WTC11 (cell line): ENCODE measurements around the gene FANCI. TPM values are rescaled to one million over a fixed set of nuclear protein-coding genes. Genes with fewer than 3 reads are reported as not detected.

Experiments used
- ATAC-seq: fragments of 200-7000 bp; cut with Tn5 transposase; 2 replicates; pipeline ENCODE4 v1.10.0; 2021; ENCODE audit warnings: mild to moderate bottlenecking, moderate library complexity
- CTCF ChIA-PET: fragments of 300-600 bp; sonication (Branson Sonifier 250); formaldehyde crosslinking; loops from one replicate; lab custom pipeline; 2021; ENCODE audit warnings: antibody characterized with exemption; lab: Charles Lee
- POLR2A ChIA-PET: fragments of 350-600 bp; sonication (Branson Sonifier 250); formaldehyde crosslinking; loops from one replicate; lab custom pipeline; 2021; ENCODE audit warnings: antibody characterized with exemption; lab: Charles Lee
- DNase-seq: peaks from one replicate; pipeline ENCODE4 v3.0.0; 2021; ENCODE audit warnings: low spot score
- H3K27ac Mint-ChIP-seq: 2 replicates; pipeline ENCODE4 v1.8.0; 2021; ENCODE audit warnings: mixed read lengths
- H3K27me3 Mint-ChIP-seq: 2 replicates; pipeline ENCODE4 v1.8.0; 2021; ENCODE audit warnings: low read depth, mild to moderate bottlenecking, moderate library complexity, mixed read lengths
- H3K36me3 Mint-ChIP-seq: 2 replicates; pipeline ENCODE4 v1.8.0; 2021; ENCODE audit warnings: mixed read lengths
- H3K4me1 Mint-ChIP-seq: 2 replicates; pipeline ENCODE4 v1.8.0; 2022; ENCODE audit warnings: mixed read lengths
- H3K4me3 Mint-ChIP-seq: 2 replicates; pipeline ENCODE4 v1.8.0; 2021; ENCODE audit warnings: mild to moderate bottlenecking, moderate library complexity, mixed read lengths
- H3K9me3 Mint-ChIP-seq: 2 replicates; pipeline ENCODE4 v1.8.0; 2021; ENCODE audit warnings: mixed read lengths
- CREB1 ChIP-seq: sonication (generic); formaldehyde crosslinking; IDR thresholded peaks from 2 replicates; pipeline ENCODE4 v1.8.0; 2023; ENCODE audit warnings: mild to moderate bottlenecking, missing genetic modification reagents
- EMX1 ChIP-seq: fragments of 250-450 bp; sonication (Bioruptor Pico); IDR thresholded peaks from 2 replicates; pipeline ENCODE4 v1.8.0; 2021; ENCODE audit warnings: mild to moderate bottlenecking
- ETV6 ChIP-seq: sonication (generic); formaldehyde crosslinking; IDR thresholded peaks from 2 replicates; pipeline ENCODE4 v1.8.1; 2022; ENCODE audit warnings: mild to moderate bottlenecking, missing genetic modification reagents
- GRHL2 ChIP-seq: fragments of 250-450 bp; sonication (Bioruptor Pico); IDR thresholded peaks from 2 replicates; pipeline ENCODE4 v1.8.0; 2022; ENCODE audit warnings: mild to moderate bottlenecking, moderate library complexity; ENCODE audit not compliant: insufficient replicate concordance, severe bottlenecking
- JUN ChIP-seq: sonication (generic); formaldehyde crosslinking; IDR thresholded peaks from 2 replicates; pipeline ENCODE4 v1.8.0; 2023; ENCODE audit warnings: mild to moderate bottlenecking, missing genetic modification reagents
- KAT7 ChIP-seq: sonication (generic); formaldehyde crosslinking; IDR thresholded peaks from 2 replicates; pipeline ENCODE4 v1.8.1; 2023; ENCODE audit warnings: missing genetic modification reagents, mild to moderate bottlenecking, borderline replicate concordance
- NFATC4 ChIP-seq: fragments of 250-450 bp; sonication (Bioruptor Pico); IDR thresholded peaks from 2 replicates; pipeline ENCODE4 v1.9.0; 2021; ENCODE audit warnings: mild to moderate bottlenecking
- NFE2L1 ChIP-seq: sonication (generic); formaldehyde crosslinking; IDR thresholded peaks from 2 replicates; pipeline ENCODE4 v1.8.1; 2023; ENCODE audit warnings: missing genetic modification reagents
- OVOL2 ChIP-seq: fragments of 250-450 bp; sonication (Bioruptor Pico); IDR thresholded peaks from 2 replicates; pipeline ENCODE4 v1.9.0; 2021; ENCODE audit warnings: mild to moderate bottlenecking, borderline replicate concordance
- PRRX2 ChIP-seq: fragments of 250-450 bp; sonication (Bioruptor Pico); IDR thresholded peaks from 2 replicates; pipeline ENCODE4 v1.8.0; 2021; ENCODE audit warnings: mild to moderate bottlenecking
- SMAD3 ChIP-seq: sonication (generic); formaldehyde crosslinking; IDR thresholded peaks from 2 replicates; pipeline ENCODE4 v1.8.0; 2022; ENCODE audit warnings: missing genetic modification reagents, mild to moderate bottlenecking, borderline replicate concordance
- SOX15 ChIP-seq: fragments of 250-450 bp; sonication (Bioruptor Pico); IDR thresholded peaks from 2 replicates; pipeline ENCODE4 v1.9.0; 2021; ENCODE audit warnings: mild to moderate bottlenecking
- ZBTB43 ChIP-seq: sonication (generic); formaldehyde crosslinking; IDR thresholded peaks from 2 replicates; pipeline ENCODE4 v1.8.1; 2023; ENCODE audit warnings: mild to moderate bottlenecking, missing genetic modification reagents
- ZNF425 ChIP-seq: fragments of 250-450 bp; sonication (Bioruptor Pico); conservative IDR thresholded peaks from 2 replicates; pipeline ENCODE4 v1.9.0; 2021; ENCODE audit warnings: mild to moderate bottlenecking
- ZNF512 ChIP-seq: sonication (generic); formaldehyde crosslinking; IDR thresholded peaks from 2 replicates; pipeline ENCODE4 v1.8.1; 2022; ENCODE audit warnings: missing genetic modification reagents, borderline replicate concordance
- total RNA-seq: library from RNA; stranded (reverse); gene quantifications from 3 replicates; pipeline ENCODE4 v1.2.3, GENCODE V29; 2021
- TF ChIP-seq, protein P1 (sequence below): sonication (generic); formaldehyde crosslinking; IDR thresholded peaks from 2 replicates; pipeline ENCODE4 v1.8.1; 2022; ENCODE audit warnings: low read depth, missing genetic modification reagents, borderline replicate concordance
- TF ChIP-seq, protein P2 (sequence below): sonication (generic); formaldehyde crosslinking; IDR thresholded peaks from 2 replicates; pipeline ENCODE4 v1.8.0; 2023; ENCODE audit warnings: missing genetic modification reagents, mild to moderate bottlenecking, borderline replicate concordance
- TF ChIP-seq, protein P3 (sequence below): sonication (generic); formaldehyde crosslinking; IDR thresholded peaks from 2 replicates; pipeline ENCODE4 v1.8.0; 2022; ENCODE audit warnings: mild to moderate bottlenecking, missing genetic modification reagents
- TF ChIP-seq, protein P4 (sequence below): fragments of 250-450 bp; sonication (Bioruptor Pico); IDR thresholded peaks from 2 replicates; pipeline ENCODE4 v1.8.0; 2021; ENCODE audit warnings: mild to moderate bottlenecking

FANCI gene
- total RNA-seq, 1 experiment from 2014 or later: 108 TPM

GRCh38 chr15:89325039-89325803 is 81.4 kb downstream of the FANCI start (continued):
- TF ChIP-seq CREB1 (no peak), NFATC4 (CRISPR knock-in tag) (no peak), OVOL2 (CRISPR knock-in tag) (no peak), ETV6 (CRISPR knock-in tag) (no peak)
- TF ChIP-seq, protein P1, sequence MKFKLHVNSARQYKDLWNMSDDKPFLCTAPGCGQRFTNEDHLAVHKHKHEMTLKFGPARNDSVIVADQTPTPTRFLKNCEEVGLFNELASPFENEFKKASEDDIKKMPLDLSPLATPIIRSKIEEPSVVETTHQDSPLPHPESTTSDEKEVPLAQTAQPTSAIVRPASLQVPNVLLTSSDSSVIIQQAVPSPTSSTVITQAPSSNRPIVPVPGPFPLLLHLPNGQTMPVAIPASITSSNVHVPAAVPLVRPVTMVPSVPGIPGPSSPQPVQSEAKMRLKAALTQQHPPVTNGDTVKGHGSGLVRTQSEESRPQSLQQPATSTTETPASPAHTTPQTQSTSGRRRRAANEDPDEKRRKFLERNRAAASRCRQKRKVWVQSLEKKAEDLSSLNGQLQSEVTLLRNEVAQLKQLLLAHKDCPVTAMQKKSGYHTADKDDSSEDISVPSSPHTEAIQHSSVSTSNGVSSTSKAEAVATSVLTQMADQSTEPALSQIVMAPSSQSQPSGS (CRISPR knock-in tag): no peak

DNA sequence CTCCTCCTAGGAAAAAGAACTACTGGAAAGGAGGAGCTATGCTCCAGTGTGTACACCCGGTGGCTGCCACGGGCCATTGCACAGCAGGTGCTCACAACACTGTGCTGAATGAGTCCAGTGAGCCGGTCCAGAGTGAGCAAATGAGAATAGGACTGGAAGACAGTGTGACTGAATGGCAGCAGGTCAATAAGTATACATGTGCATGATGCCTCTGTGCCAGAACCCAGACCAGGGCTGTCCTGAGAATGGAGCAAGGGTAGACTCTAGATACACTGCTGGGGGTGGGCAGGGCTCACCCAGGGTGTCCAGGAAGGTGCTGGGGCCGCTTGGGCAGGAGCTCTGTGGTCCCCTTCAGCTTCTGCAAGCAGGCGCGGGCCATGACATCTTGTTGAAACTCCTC is 82.5 kb downstream of the FANCI start:
- Mint-ChIP-seq H3K27ac (no peak overlapping the region), H3K36me3 (peaks cover 83% of the 10 kb centered on the region), H3K4me1 (no peaks in the 10 kb centered on the region), H3K9me3 (no peaks in the 10 kb centered on the region), H3K27me3 (no peaks in the 10 kb centered on the region), H3K4me3 (no peak overlapping the region)
- DNase-seq (no peak), ATAC-seq (no peak)
- CTCF ChIA-PET: no interaction called here
- POLR2A ChIA-PET: no interaction called here
- TF ChIP-seq EMX1 (CRISPR knock-in tag) (no peak), OVOL2 (CRISPR knock-in tag) (no peak), SMAD3 (no peak), NFE2L1 (CRISPR knock-in tag) (no peak), GRHL2 (no peak), KAT7 (CRISPR knock-in tag) (no peak)
- TF ChIP-seq, protein P2, sequence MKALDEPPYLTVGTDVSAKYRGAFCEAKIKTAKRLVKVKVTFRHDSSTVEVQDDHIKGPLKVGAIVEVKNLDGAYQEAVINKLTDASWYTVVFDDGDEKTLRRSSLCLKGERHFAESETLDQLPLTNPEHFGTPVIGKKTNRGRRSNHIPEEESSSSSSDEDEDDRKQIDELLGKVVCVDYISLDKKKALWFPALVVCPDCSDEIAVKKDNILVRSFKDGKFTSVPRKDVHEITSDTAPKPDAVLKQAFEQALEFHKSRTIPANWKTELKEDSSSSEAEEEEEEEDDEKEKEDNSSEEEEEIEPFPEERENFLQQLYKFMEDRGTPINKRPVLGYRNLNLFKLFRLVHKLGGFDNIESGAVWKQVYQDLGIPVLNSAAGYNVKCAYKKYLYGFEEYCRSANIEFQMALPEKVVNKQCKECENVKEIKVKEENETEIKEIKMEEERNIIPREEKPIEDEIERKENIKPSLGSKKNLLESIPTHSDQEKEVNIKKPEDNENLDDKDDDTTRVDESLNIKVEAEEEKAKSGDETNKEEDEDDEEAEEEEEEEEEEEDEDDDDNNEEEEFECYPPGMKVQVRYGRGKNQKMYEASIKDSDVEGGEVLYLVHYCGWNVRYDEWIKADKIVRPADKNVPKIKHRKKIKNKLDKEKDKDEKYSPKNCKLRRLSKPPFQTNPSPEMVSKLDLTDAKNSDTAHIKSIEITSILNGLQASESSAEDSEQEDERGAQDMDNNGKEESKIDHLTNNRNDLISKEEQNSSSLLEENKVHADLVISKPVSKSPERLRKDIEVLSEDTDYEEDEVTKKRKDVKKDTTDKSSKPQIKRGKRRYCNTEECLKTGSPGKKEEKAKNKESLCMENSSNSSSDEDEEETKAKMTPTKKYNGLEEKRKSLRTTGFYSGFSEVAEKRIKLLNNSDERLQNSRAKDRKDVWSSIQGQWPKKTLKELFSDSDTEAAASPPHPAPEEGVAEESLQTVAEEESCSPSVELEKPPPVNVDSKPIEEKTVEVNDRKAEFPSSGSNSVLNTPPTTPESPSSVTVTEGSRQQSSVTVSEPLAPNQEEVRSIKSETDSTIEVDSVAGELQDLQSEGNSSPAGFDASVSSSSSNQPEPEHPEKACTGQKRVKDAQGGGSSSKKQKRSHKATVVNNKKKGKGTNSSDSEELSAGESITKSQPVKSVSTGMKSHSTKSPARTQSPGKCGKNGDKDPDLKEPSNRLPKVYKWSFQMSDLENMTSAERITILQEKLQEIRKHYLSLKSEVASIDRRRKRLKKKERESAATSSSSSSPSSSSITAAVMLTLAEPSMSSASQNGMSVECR (CRISPR knock-in tag): no peak

GRCh38 chr15:89327113-89327512 is 83.3 kb downstream of the FANCI start:
- H3K27me3 Mint-ChIP-seq: no peaks in the 10 kb centered on the region
- POLR2A ChIA-PET: no interaction called here
- ATAC-seq (no peak), DNase-seq (no peak)
- H3K27ac Mint-ChIP-seq: no peak overlapping the region
- peaks cover 83% of the 10 kb centered on the region for H3K36me3 Mint-ChIP-seq
- CTCF ChIA-PET: no interaction called here
- H3K4me1 Mint-ChIP-seq: peaks cover 7% of the 10 kb centered on the region
- no peak overlapping the region for H3K4me3 Mint-ChIP-seq
- no peaks in the 10 kb centered on the region for H3K9me3 Mint-ChIP-seq
- TF ChIP-seq OVOL2 (CRISPR knock-in tag) (no peak), ZNF425 (no peak), SOX15 (no peak), NFE2L1 (CRISPR knock-in tag) (no peak), ZBTB43 (CRISPR knock-in tag) (no peak), ZNF512 (CRISPR knock-in tag) (no peak), JUN (CRISPR knock-in tag) (no peak), PRRX2 (CRISPR knock-in tag) (no peak)
- TF ChIP-seq, protein P3, sequence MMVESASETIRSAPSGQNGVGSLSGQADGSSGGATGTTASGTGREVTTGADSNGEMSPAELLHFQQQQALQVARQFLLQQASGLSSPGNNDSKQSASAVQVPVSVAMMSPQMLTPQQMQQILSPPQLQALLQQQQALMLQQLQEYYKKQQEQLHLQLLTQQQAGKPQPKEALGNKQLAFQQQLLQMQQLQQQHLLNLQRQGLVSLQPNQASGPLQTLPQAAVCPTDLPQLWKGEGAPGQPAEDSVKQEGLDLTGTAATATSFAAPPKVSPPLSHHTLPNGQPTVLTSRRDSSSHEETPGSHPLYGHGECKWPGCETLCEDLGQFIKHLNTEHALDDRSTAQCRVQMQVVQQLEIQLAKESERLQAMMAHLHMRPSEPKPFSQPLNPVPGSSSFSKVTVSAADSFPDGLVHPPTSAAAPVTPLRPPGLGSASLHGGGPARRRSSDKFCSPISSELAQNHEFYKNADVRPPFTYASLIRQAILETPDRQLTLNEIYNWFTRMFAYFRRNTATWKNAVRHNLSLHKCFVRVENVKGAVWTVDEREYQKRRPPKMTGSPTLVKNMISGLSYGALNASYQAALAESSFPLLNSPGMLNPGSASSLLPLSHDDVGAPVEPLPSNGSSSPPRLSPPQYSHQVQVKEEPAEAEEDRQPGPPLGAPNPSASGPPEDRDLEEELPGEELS (CRISPR knock-in tag): no peak
- TF ChIP-seq, protein P4, sequence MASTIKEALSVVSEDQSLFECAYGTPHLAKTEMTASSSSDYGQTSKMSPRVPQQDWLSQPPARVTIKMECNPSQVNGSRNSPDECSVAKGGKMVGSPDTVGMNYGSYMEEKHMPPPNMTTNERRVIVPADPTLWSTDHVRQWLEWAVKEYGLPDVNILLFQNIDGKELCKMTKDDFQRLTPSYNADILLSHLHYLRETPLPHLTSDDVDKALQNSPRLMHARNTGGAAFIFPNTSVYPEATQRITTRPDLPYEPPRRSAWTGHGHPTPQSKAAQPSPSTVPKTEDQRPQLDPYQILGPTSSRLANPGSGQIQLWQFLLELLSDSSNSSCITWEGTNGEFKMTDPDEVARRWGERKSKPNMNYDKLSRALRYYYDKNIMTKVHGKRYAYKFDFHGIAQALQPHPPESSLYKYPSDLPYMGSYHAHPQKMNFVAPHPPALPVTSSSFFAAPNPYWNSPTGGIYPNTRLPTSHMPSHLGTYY (CRISPR knock-in tag): no peak
